Measurements from ENCODE around the gene EMSY. TPM values are rescaled to one million over a fixed set of nuclear protein-coding genes. Genes with fewer than 3 reads are reported as not detected.

The EMSY gene
- total RNA-seq, 1 experiment from 2014 or later: 29.3 TPM

DNA sequence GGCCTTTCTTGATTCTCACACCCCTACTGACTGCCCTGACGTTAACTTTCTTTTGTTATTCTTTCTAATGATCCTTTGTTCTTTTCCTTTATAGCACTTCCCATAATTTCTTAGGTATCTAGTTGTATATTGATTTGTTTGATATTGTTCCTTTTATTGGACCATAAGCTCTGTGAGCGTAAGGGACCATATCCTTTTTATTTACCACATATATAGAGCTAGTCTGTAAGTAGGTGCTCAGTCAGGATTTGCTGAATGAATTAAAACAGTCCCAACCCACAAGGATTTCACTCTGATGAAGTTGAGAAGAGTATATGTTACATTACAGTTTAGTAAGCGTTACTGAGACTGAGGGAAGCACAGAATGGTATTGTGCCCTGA lies 68.8 kb downstream of the EMSY start:
- no peak overlapping the region for H3K27ac ChIP-seq (ENCODE audit: insufficient read length, low read depth, low read length)
- H3K27me3 ChIP-seq (ENCODE audit: insufficient read depth, low read length): no peaks in the 10 kb centered on the region
- no peak overlapping the region for H3K18ac ChIP-seq (ENCODE audit: insufficient read length, low read depth, low read length)
- no CpG with 5 or more reads among the region's 3 CpGs for WGBS (ENCODE audit: extremely low coverage, insufficient read length, low lambda C conversion rate)
- no peak overlapping the region for H2BK120ac ChIP-seq (ENCODE audit: low read depth, low read length, poor library complexity, severe bottlenecking)
- Mint-ChIP-seq H3K4me1 (peaks cover 7 to 12% of the 10 kb centered on the region in 2 experiments), H3K9me3 (no peaks in the 10 kb centered on the region), H3K27me3 (ENCODE audit: low read depth) (no peaks in the 10 kb centered on the region), H3K4me3 (no peak overlapping the region), H3K27ac (no peak overlapping the region), H3K36me3 (ENCODE audit: insufficient read depth in 1 of 3, low read depth in 3 of 3) (peaks cover 0 to 2% (median 2%) of the 10 kb centered on the region in 3 experiments; a peak in 4 of 7 replicates)
- H2BK20ac ChIP-seq (ENCODE audit: low read depth, low read length, poor library complexity, severe bottlenecking): no peak overlapping the region
- no peaks in the 10 kb centered on the region for H4K20me1 ChIP-seq (ENCODE audit: control insufficient read depth, insufficient read depth, insufficient read length)
- H3K4me1 ChIP-seq (ENCODE audit: insufficient read depth, low read length): no peaks in the 10 kb centered on the region; the same call in 1 of the 2 replicates
- no peak overlapping the region for H4K5ac ChIP-seq (ENCODE audit: insufficient read length, low read depth, low read length)
- no peak overlapping the region for H3K14ac ChIP-seq (ENCODE audit: insufficient read depth, low read length)
- H3K56ac ChIP-seq (ENCODE audit: insufficient read length, low read depth, low read length): no peak overlapping the region
- H3K23ac ChIP-seq (ENCODE audit: insufficient read length, low read depth, low read length): no peak overlapping the region
- H2AFZ ChIP-seq (ENCODE audit: low read length): no peak overlapping the region
- H2BK15ac ChIP-seq (ENCODE audit: low read depth, low read length): no peak overlapping the region
- no peaks in the 10 kb centered on the region for H3K9me3 ChIP-seq (ENCODE audit: control insufficient read depth, low read depth, low read length)
- H3K4me2 ChIP-seq (ENCODE audit: insufficient read depth, insufficient read length, low read length): no peak overlapping the region
- TF ChIP-seq, protein P1, sequence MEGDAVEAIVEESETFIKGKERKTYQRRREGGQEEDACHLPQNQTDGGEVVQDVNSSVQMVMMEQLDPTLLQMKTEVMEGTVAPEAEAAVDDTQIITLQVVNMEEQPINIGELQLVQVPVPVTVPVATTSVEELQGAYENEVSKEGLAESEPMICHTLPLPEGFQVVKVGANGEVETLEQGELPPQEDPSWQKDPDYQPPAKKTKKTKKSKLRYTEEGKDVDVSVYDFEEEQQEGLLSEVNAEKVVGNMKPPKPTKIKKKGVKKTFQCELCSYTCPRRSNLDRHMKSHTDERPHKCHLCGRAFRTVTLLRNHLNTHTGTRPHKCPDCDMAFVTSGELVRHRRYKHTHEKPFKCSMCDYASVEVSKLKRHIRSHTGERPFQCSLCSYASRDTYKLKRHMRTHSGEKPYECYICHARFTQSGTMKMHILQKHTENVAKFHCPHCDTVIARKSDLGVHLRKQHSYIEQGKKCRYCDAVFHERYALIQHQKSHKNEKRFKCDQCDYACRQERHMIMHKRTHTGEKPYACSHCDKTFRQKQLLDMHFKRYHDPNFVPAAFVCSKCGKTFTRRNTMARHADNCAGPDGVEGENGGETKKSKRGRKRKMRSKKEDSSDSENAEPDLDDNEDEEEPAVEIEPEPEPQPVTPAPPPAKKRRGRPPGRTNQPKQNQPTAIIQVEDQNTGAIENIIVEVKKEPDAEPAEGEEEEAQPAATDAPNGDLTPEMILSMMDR (conservative IDR thresholded peaks at IDR 0.05): no peak
- no peak overlapping the region for H3K9ac ChIP-seq (ENCODE audit: extremely low read depth, insufficient read length, low read length)
- no peak overlapping the region for H4K8ac ChIP-seq (replicated peaks; ENCODE audit: insufficient read length, low read depth, low read length)
- no peak overlapping the region for H2BK5ac ChIP-seq (ENCODE audit: insufficient read length, low read length)
- no peak overlapping the region for H4K91ac ChIP-seq (ENCODE audit: insufficient read length, low read depth, low read length)
- no peak overlapping the region for H3T11ph ChIP-seq (ENCODE audit: low read length)
- H3K79me1 ChIP-seq (ENCODE audit: insufficient read depth, low read depth, low read length, poor library complexity, severe bottlenecking): no peaks in the 10 kb centered on the region
- H3K79me2 ChIP-seq (ENCODE audit: insufficient read depth, low read length): no peaks in the 10 kb centered on the region
- no peak overlapping the region for H2AK5ac ChIP-seq (ENCODE audit: insufficient read length, low read length)
- H3K23me2 ChIP-seq (ENCODE audit: insufficient read length, low read depth, low read length, poor library complexity, severe bottlenecking): no peaks in the 10 kb centered on the region
- no peak overlapping the region for H3K4ac ChIP-seq (ENCODE audit: low read depth, low read length)
- no peak overlapping the region for H2BK12ac ChIP-seq (ENCODE audit: insufficient read length, low read depth, low read length)
- no peak for DNase-seq

Measured in H9 (cell line).